Right lobe of liver (tissue), 4 donors: ENCODE data around the gene KCNH1.

Experiments
- POLR2A ChIP-seq: fragments of 450-650 bp; IDR thresholded peaks from one replicate; pipeline ENCODE4 v1.6.1; 2017; ENCODE audit warnings: antibody characterized with exemption, mild to moderate bottlenecking
- TF ChIP-seq, protein P1 (sequence below), 4 donors: fragments of 200-600 bp in 3 of 4; fragments of 450-650 bp in 1 of 4; IDR thresholded peaks; one replicate each; pipeline versions ENCODE4 v1.5.1 to v1.8.0; 2016 to 2022; ENCODE audit warnings: antibody characterized with exemption in 4 of 4, mild to moderate bottlenecking in 2 of 4
- donor health status: DM: no; HTN: no; CAD: no.
- donor health status: DM: no; HTN: no; CAD: no.
- donor health status: DM: no; HTN: yes; CAD: no.

DNA sequence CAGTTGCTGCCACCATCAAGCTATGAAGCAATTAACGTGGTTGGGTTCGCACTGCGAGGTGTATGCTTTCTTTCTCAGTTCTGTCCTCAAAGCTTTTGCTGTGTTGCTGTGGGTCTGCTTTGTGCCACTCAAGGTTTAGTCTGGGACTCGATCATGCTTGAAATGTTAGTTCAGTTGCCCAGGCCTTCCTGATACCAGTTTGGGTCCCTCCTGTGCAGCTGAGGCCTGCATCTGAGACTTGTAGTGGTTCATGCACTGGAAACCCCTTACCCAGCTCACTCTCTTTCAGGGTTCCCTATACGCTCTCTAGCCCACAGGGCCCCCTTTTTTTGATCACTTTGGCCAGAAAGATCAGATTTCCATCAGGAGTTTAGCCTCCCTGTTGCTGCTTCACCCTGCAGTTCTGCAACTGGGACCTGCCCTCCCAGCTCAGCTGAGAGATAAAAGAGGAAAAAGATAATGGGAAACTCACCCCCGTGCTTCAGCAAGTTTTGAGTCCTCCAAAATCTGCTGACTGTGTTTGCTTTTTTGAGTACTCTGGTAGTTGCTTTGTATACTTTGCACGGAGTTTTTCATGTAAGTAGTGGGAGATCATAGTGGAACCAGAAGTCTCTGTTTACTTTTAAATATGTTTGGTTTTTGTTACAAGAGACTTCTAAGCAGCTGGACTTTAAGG lies 488.2 kb downstream of the KCNH1 start:
- TF ChIP-seq, protein P1, sequence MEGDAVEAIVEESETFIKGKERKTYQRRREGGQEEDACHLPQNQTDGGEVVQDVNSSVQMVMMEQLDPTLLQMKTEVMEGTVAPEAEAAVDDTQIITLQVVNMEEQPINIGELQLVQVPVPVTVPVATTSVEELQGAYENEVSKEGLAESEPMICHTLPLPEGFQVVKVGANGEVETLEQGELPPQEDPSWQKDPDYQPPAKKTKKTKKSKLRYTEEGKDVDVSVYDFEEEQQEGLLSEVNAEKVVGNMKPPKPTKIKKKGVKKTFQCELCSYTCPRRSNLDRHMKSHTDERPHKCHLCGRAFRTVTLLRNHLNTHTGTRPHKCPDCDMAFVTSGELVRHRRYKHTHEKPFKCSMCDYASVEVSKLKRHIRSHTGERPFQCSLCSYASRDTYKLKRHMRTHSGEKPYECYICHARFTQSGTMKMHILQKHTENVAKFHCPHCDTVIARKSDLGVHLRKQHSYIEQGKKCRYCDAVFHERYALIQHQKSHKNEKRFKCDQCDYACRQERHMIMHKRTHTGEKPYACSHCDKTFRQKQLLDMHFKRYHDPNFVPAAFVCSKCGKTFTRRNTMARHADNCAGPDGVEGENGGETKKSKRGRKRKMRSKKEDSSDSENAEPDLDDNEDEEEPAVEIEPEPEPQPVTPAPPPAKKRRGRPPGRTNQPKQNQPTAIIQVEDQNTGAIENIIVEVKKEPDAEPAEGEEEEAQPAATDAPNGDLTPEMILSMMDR (IDR thresholded peaks at IDR 0.05), result no peak
- TF ChIP-seq POLR2A, result no peak
